HepG2 (cell line): ENCODE data around the gene RNU6-8. TPM values are rescaled to one million over a fixed set of nuclear protein-coding genes. Genes with fewer than 3 reads are reported as not detected.

Source experiments
- ARID2 ChIP-seq: sonication (generic); formaldehyde crosslinking; IDR thresholded peaks from 2 replicates; pipeline ENCODE4 v1.8.1; 2022; ENCODE audit warnings: mild to moderate bottlenecking, missing genetic modification reagents, borderline replicate concordance
- ATM ChIP-seq: fragments of 450-650 bp; IDR thresholded peaks from 2 replicates; pipeline ENCODE4 v1.7.1; 2017; ENCODE audit warnings: mild to moderate bottlenecking, borderline replicate concordance
- CEBPG ChIP-seq: IDR thresholded peaks from 2 replicates; pipeline ENCODE4 v1.6.1; 2016
- EP300 ChIP-seq, 3 experiments: sonication (generic) in 1 of 3; formaldehyde crosslinking in 1 of 3; IDR thresholded peaks; 2 replicates each; pipeline versions ENCODE4 v1.5.1 to v1.6.1; 2011 to 2020; ENCODE audit warnings: low read depth in 2 of 3, low read length in 2 of 3, borderline replicate concordance in 1 of 3, improper control_type of control experiment in 1 of 3, mild to moderate bottlenecking in 1 of 3, missing genetic modification reagents in 1 of 3, moderate library complexity in 1 of 3
- HNF4G ChIP-seq, 2 experiments: sonication (generic) in 1 of 2; formaldehyde crosslinking in 1 of 2; IDR thresholded peaks; 2 replicates each; pipeline versions ENCODE4 v1.4.0 to v1.6.1; 2011 to 2020; ENCODE audit warnings: borderline replicate concordance in 2 of 2, low read depth in 2 of 2, mild to moderate bottlenecking in 2 of 2, low read length in 1 of 2, missing genetic modification reagents in 1 of 2, moderate library complexity in 1 of 2
- HOXA9 ChIP-seq: sonication (generic); formaldehyde crosslinking; IDR thresholded peaks from 2 replicates; pipeline ENCODE4 v1.8.1; 2022; ENCODE audit warnings: missing genetic modification reagents, mild to moderate bottlenecking, moderate library complexity, borderline replicate concordance
- JARID2 ChIP-seq: sonication (generic); formaldehyde crosslinking; IDR thresholded peaks from 2 replicates; pipeline ENCODE4 v1.8.1; 2023; ENCODE audit warnings: missing genetic modification reagents, inconsistent platforms; ENCODE audit not compliant: insufficient replicate concordance
- KLF13 ChIP-seq: sonication (generic); formaldehyde crosslinking; IDR thresholded peaks from 2 replicates; pipeline ENCODE4 v1.4.0; 2020; ENCODE audit warnings: mild to moderate bottlenecking, missing genetic modification reagents
- KLF15 ChIP-seq: sonication (generic); formaldehyde crosslinking; IDR thresholded peaks from 2 replicates; pipeline ENCODE4 v1.8.1; 2023; ENCODE audit warnings: borderline replicate concordance, mild to moderate bottlenecking, inconsistent platforms, missing genetic modification reagents, mixed read lengths
- MBD4 ChIP-seq: IDR thresholded peaks from 2 replicates; pipeline ENCODE4 v1.6.1; 2012; ENCODE audit warnings: low read length, inconsistent platforms, borderline replicate concordance
- NRL ChIP-seq: sonication (generic); formaldehyde crosslinking; IDR thresholded peaks from 2 replicates; pipeline ENCODE4 v1.5.0; 2020; ENCODE audit warnings: missing genetic modification reagents, mild to moderate bottlenecking, moderate library complexity, borderline replicate concordance
- PBX3 ChIP-seq: sonication (generic); formaldehyde crosslinking; IDR thresholded peaks from 2 replicates; pipeline ENCODE4 v1.8.1; 2023; ENCODE audit warnings: missing genetic modification reagents, inconsistent platforms, borderline replicate concordance
- PHF8 ChIP-seq: sonication (generic); formaldehyde crosslinking; IDR thresholded peaks from 2 replicates; pipeline ENCODE4 v1.5.0; 2020; ENCODE audit warnings: missing genetic modification reagents
- PITX1 ChIP-seq: sonication (generic); formaldehyde crosslinking; IDR thresholded peaks from 2 replicates; pipeline ENCODE4 v1.5.1; 2020; ENCODE audit warnings: mild to moderate bottlenecking, missing genetic modification reagents
- SOX6 ChIP-seq, 2 experiments: fragments of 450-650 bp in 1 of 2; sonication (generic) in 1 of 2; formaldehyde crosslinking in 1 of 2; IDR thresholded peaks; 2 replicates each; pipeline versions ENCODE4 v1.4.0 to v1.6.1; 2017 to 2020; ENCODE audit warnings: antibody characterized with exemption in 1 of 2, mild to moderate bottlenecking in 1 of 2, missing genetic modification reagents in 1 of 2
- SRSF9 ChIP-seq: fragments of 200-400 bp; formaldehyde crosslinking; IDR thresholded peaks from 2 replicates; pipeline ENCODE4 v1.6.1; 2018; ENCODE audit warnings: borderline replicate concordance, mild to moderate bottlenecking, low read depth, low read length; ENCODE audit not compliant: insufficient read depth, poor library complexity, severe bottlenecking
- STAG1 ChIP-seq: sonication (generic); formaldehyde crosslinking; IDR thresholded peaks from 2 replicates; pipeline ENCODE4 v1.4.0; 2020; ENCODE audit warnings: missing genetic modification reagents
- ZFP36 ChIP-seq: fragments of 150-350 bp; IDR thresholded peaks from 2 replicates; pipeline ENCODE4 v1.6.1; 2018; ENCODE audit warnings: borderline replicate concordance, low read length, low read depth; ENCODE audit not compliant: partially characterized antibody
- ZFP37 ChIP-seq: sonication (generic); formaldehyde crosslinking; IDR thresholded peaks from 2 replicates; pipeline ENCODE4 v1.4.0; 2020; ENCODE audit warnings: missing genetic modification reagents, borderline replicate concordance
- ZFX ChIP-seq: sonication (generic); formaldehyde crosslinking; IDR thresholded peaks from 2 replicates; pipeline ENCODE4 v1.4.0; 2020; ENCODE audit warnings: mild to moderate bottlenecking, low read depth, missing genetic modification reagents, moderate library complexity
- ZNF18 ChIP-seq: sonication (generic); formaldehyde crosslinking; IDR thresholded peaks from 2 replicates; pipeline ENCODE4 v1.8.0; 2022; ENCODE audit warnings: mild to moderate bottlenecking, missing genetic modification reagents; ENCODE audit not compliant: insufficient replicate concordance
- ZNF207 ChIP-seq: fragments of 450-650 bp; IDR thresholded peaks from 2 replicates; pipeline ENCODE4 v1.6.1; 2016; ENCODE audit warnings: antibody characterized with exemption, borderline replicate concordance
- ZNF382 ChIP-seq: sonication (generic); formaldehyde crosslinking; IDR thresholded peaks from 2 replicates; pipeline ENCODE4 v1.5.0; 2020; ENCODE audit warnings: missing genetic modification reagents, mild to moderate bottlenecking, borderline replicate concordance
- ZNF816 ChIP-seq: sonication (generic); formaldehyde crosslinking; IDR thresholded peaks from 2 replicates; pipeline ENCODE4 v1.8.0; 2022; ENCODE audit warnings: missing genetic modification reagents, mild to moderate bottlenecking, borderline replicate concordance
- ZNF839 ChIP-seq: sonication (generic); formaldehyde crosslinking; IDR thresholded peaks from 2 replicates; pipeline ENCODE4 v1.4.0; 2020; ENCODE audit warnings: missing genetic modification reagents, mild to moderate bottlenecking, borderline replicate concordance
- polyA plus RNA-seq, 8 experiments: library from polyadenylated mRNA; depleted of rRNA in 3 of 8; stranded (reverse) in 7 of 8; unstranded in 1 of 8; fragments of >200 nt; fragmentation: Illumina TruSeq in 4 of 8; extraction: Trizol in 4 of 8; gene quantifications; 2 replicates each; pipeline versions ENCODE4 v1.2.1 to v1.2.3, GENCODE V29; 2011 to 2016; ENCODE audit warnings: low read depth in 4 of 8, missing spikeins in 1 of 8, mixed read lengths in 1 of 8; ENCODE audit not compliant: insufficient read depth in 1 of 8
- total RNA-seq, 5 experiments: library from RNA; depleted of rRNA; stranded (reverse); fragments of >200 nt; fragmentation: Illumina TruSeq; extraction: Trizol; gene quantifications; 2 replicates each; pipeline ENCODE4 v1.2.3, GENCODE V29; 2016; ENCODE audit warnings: low read depth in 1 of 5

Gene RNU6-8
- total and polyA plus RNA-seq, 2 of the 13 experiments (the other 11 are each of a cell fraction or from before 2014, with no cell fraction given), result under 0.01 TPM; not detected in 1

- TF ChIP-seq ZNF18 (CRISPR knock-in tag) (peak; percentile 72), SOX6 (IDR thresholded peaks at IDR 0.05) (no peak), SOX6 (CRISPR knock-in tag; IDR thresholded peaks at IDR 0.05) (peak; percentile 63), PBX3 (CRISPR knock-in tag) (no peak), ZNF207 (no peak), ZNF382 (CRISPR knock-in tag) (no peak), PHF8 (peak; percentile 81), ATM (no peak), HOXA9 (CRISPR knock-in tag) (no peak), JARID2 (no peak), CEBPG (CRISPR knock-in tag) (peak; percentile 63), NRL (CRISPR knock-in tag) (peak; percentile 78; the same call in 1 of the 2 replicates), STAG1 (peak; percentile 30; the same call in 1 of the 2 replicates), ZNF816 (peak; percentile 98), ARID2 (CRISPR knock-in tag) (peak; percentile 93), ZFP37 (CRISPR knock-in tag) (peak; percentile 93), HNF4G (IDR thresholded peaks at IDR 0.05; ENCODE audit: borderline replicate concordance, low read depth, low read length) (peak; percentile 28; the same call in 1 of the 2 replicates), HNF4G (CRISPR knock-in tag; IDR thresholded peaks at IDR 0.05; ENCODE audit: borderline replicate concordance, low read depth) (peak; percentile 29; the same call in 1 of the 2 replicates), KLF13 (CRISPR knock-in tag) (0 out of 2 replicates have a peak, but pooled peaks have one; percentile 80), ZFX (CRISPR knock-in tag) (peak; percentile 84), ZFP36 (no peak), SRSF9 (no peak), PITX1 (CRISPR knock-in tag) (peak; percentile 90), ZNF839 (CRISPR knock-in tag) (no peak), KLF15 (CRISPR knock-in tag) (peak; percentile 78; the same call in 1 of the 2 replicates), MBD4 (no peak), EP300 (IDR thresholded peaks at IDR 0.05; ENCODE audit: low read depth in 2 of 2, low read length in 2 of 2) (peak in 1 of 2 experiments; percentile 35; a peak in 1 of 4 replicates), EP300 (CRISPR knock-in tag; IDR thresholded peaks at IDR 0.05; ENCODE audit: borderline replicate concordance) (peak; percentile 77)
Measured at GRCh38 chr14:32202998-32203882, at the start of gene RNU6-8 (continued).
